Vagina (tissue), 2 donors: ENCODE measurements around the gene C1QTNF5.

Experiments used
- POLR2A ChIP-seq, 2 donors: fragments of 450-650 bp; IDR thresholded peaks; one replicate each; pipeline ENCODE4 v1.6.1; 2017; ENCODE audit warnings: antibody characterized with exemption in 2 of 2, mild to moderate bottlenecking in 2 of 2, moderate library complexity in 2 of 2
- POLR2AphosphoS5 ChIP-seq, 2 donors: sonication (generic); formaldehyde crosslinking; IDR thresholded peaks; one replicate each; pipeline ENCODE4 v1.9.0; 2017; ENCODE audit warnings: antibody characterized with exemption in 2 of 2, mild to moderate bottlenecking in 2 of 2, low read depth in 1 of 2; ENCODE audit not compliant: insufficient read depth in 1 of 2
- TF ChIP-seq, protein P1 (sequence below), 3 experiments: fragments of 450-650 bp in 2 of 3; fragments of 200-600 bp in 1 of 3; sonication (generic) in 1 of 3; IDR thresholded peaks; one replicate each; pipeline ENCODE4 v1.5.1; 2017 to 2019; ENCODE audit warnings: antibody characterized with exemption in 3 of 3, mild to moderate bottlenecking in 2 of 3, moderate library complexity in 2 of 3

DNA sequence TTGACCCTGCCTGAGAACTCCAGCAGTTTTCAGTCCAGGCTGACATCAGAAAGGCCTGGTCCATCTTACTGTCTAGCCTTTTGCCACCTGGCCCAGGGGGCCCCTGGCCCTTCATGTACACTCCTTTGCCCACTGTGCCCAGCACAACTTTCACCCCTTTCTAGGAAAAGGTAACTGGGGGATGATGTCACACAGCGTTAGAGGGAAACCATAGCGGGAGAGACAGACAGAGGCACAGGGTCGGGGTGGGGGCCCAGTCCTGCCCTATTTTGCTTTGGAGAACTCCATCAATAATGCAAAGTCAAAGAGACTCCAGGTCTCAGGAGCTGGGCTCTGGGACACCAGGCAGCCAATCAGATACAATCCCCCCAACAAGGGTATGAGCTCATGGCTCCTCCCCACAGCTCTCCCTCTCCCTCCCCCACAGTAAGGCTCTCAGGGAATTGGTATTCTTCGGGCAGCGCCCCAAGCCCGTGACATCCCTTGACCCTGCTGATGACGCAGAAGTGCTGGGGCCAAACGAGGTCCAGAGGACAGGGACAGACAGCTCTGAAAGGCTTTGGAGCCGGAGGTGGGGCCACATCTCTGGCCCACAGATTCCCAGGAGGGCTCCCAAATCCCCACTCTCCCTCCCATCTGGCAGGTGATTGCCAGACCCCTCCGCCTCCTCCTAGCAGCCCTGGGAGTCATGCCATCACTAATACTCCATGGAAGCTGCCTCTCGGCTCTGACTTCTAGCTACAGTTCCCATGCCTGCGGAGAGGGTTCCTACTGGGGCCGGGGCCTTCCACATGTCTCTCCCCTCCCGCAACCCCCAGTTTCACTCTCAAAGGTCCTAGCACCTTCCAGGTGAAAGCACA lies 34.9 kb upstream of the C1QTNF5 start:
- TF ChIP-seq, protein P1, sequence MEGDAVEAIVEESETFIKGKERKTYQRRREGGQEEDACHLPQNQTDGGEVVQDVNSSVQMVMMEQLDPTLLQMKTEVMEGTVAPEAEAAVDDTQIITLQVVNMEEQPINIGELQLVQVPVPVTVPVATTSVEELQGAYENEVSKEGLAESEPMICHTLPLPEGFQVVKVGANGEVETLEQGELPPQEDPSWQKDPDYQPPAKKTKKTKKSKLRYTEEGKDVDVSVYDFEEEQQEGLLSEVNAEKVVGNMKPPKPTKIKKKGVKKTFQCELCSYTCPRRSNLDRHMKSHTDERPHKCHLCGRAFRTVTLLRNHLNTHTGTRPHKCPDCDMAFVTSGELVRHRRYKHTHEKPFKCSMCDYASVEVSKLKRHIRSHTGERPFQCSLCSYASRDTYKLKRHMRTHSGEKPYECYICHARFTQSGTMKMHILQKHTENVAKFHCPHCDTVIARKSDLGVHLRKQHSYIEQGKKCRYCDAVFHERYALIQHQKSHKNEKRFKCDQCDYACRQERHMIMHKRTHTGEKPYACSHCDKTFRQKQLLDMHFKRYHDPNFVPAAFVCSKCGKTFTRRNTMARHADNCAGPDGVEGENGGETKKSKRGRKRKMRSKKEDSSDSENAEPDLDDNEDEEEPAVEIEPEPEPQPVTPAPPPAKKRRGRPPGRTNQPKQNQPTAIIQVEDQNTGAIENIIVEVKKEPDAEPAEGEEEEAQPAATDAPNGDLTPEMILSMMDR (IDR thresholded peaks at IDR 0.05): no peak
- TF ChIP-seq POLR2A (IDR thresholded peaks at IDR 0.05) (no peak), POLR2AphosphoS5 (IDR thresholded peaks at IDR 0.05; ENCODE audit: insufficient read depth in 1 of 2, low read depth in 1 of 2) (peak; percentile 66 to 76)
